SK-N-MC (cell line): ENCODE results near the gene TTC39A.

Source experiments
- EZH2 ChIP-seq: fragments of 200-600 bp; sonication (generic); IDR thresholded peaks from one replicate; pipeline ENCODE4 v1.6.1; 2017; ENCODE audit warnings: antibody characterized with exemption
- FOXP2 ChIP-seq: optimal IDR thresholded peaks from 2 replicates; pipeline ENCODE3; 2011; ENCODE audit warnings: mild to moderate bottlenecking, moderate library complexity; ENCODE audit not compliant: insufficient read depth; ENCODE audit errors: extremely low read length, control extremely low read depth
- POLR2AphosphoS5 ChIP-seq: IDR thresholded peaks from 2 replicates; pipeline ENCODE4 v1.6.1; 2012; ENCODE audit warnings: mild to moderate bottlenecking, low read depth, low read length, borderline replicate concordance

GRCh38 chr1:51274676-51275075 lies 55.7 kb downstream of the TTC39A start:
- TF ChIP-seq EZH2 (no peak), POLR2AphosphoS5 (no peak), FOXP2 (no peak)
